Adipocyte (in vitro differentiated cells): Measurements from ENCODE around the gene BIVM.
A peak's percentile ranks its signal among the peaks of the same experiment; 100 is the strongest.

Experiments used
- DNase-seq: peaks from one replicate; pipeline ENCODE4 v3.0.0-alpha.2; 2015; ENCODE audit warnings: low read depth
- H3K27me3 ChIP-seq: replicated peaks from 2 replicates; pipeline ENCODE4 v1.7.0; 2013; ENCODE audit warnings: mild to moderate bottlenecking, low read length, moderate library complexity; ENCODE audit not compliant: control insufficient read depth, insufficient read depth
- H3K36me3 ChIP-seq: 2 replicates; pipeline ENCODE4 v1.7.0; 2013; ENCODE audit warnings: low read length, mild to moderate bottlenecking, moderate library complexity; ENCODE audit not compliant: control insufficient read depth, insufficient read depth, severe bottlenecking
- H3K4me1 ChIP-seq: 2 replicates; pipeline ENCODE4 v1.7.0; 2013; ENCODE audit warnings: mild to moderate bottlenecking, low read length, moderate library complexity; ENCODE audit not compliant: control insufficient read depth, insufficient read depth
- H3K4me3 ChIP-seq: 2 replicates; pipeline ENCODE4 v1.7.0; 2013; ENCODE audit warnings: mild to moderate bottlenecking, low read length, moderate library complexity
- H3K9ac ChIP-seq: 2 replicates; pipeline ENCODE4 v1.7.0; 2013; ENCODE audit warnings: mild to moderate bottlenecking, low read length, moderate library complexity
- H3K9me3 ChIP-seq: 2 replicates; pipeline ENCODE4 v1.7.0; 2013; ENCODE audit warnings: mild to moderate bottlenecking, low read length, moderate library complexity; ENCODE audit not compliant: control insufficient read depth

The BIVM gene

DNA sequence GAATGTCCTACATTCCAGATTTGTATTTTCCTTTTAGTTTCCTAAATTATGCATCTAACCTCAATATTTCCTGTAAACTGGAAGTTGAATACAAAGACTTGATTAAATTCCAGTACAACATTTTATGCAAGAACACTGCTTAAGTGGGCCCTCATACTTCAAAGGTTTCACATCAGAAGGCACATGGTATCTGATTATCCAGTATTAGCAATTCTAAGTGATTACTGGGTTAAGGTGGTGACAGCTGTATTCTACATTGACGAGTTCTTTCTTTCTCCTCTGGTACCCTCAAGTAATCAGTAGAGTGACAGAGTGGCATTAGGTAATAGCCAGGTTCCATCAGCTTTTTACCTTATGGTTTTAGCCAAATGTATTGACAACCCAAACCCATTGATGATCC is 18.3 kb downstream of the BIVM start:
- Histone ChIP-seq H3K36me3 (peaks cover 17% of the 10 kb centered on the region), H3K27me3 (no peaks in the 10 kb centered on the region), H3K9me3 (no peaks in the 10 kb centered on the region), H3K4me3 (no peak overlapping the region), H3K4me1 (peaks cover 18% of the 10 kb centered on the region), H3K9ac (no peak overlapping the region)
- no peak for DNase-seq

DNA sequence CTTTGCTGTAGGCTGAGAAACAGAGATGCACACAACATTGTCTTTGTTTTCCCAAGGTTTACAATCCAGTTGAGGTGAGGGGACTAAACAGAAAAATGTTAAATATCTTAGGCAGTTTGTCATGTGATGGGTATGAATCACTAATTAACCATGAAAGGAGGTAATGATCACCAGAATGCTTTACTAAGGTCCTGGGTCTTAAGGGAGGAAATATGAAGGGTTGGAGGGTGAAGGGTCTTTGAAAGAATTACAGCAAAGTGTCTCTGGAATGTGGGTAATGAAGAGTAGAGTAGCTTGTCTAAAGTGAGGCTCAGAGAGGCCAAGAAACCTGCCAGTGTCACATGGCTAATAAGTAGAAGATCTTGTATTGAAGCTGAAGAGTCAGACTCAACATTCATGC is 19.0 kb downstream of the BIVM start:
- Histone ChIP-seq H3K9me3 (no peaks in the 10 kb centered on the region), H3K4me1 (peaks cover 12% of the 10 kb centered on the region), H3K27me3 (no peaks in the 10 kb centered on the region), H3K4me3 (no peak overlapping the region), H3K9ac (no peak overlapping the region), H3K36me3 (peaks cover 21% of the 10 kb centered on the region)
- no peak for DNase-seq

DNA sequence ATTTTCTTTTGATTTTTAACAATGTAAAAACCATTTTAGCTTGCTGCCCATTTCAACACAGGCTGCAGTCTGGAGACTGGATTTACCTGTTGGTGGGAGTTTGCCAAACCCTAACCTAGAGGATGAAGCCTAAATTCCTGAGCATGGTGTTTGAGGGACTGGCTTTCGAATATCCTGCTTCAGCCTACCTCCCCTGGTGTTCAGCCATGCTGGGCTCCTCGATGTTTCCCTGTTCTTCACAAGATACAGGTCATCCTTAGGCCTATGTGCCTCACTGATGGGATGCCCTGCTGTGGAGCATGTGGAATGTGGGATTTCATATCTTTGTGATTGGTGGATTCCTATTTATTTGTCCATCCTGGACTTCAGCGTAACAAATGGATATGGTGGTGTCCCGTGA is 26.5 kb downstream of the BIVM start:
- H3K4me1 ChIP-seq, result peaks cover 17% of the 10 kb centered on the region
- H3K4me3 ChIP-seq, result peak overlapping the region; percentile 76
- H3K9me3 ChIP-seq, result no peaks in the 10 kb centered on the region
- no peaks in the 10 kb centered on the region for H3K27me3 ChIP-seq
- H3K36me3 ChIP-seq, result peaks cover 43% of the 10 kb centered on the region
- DNase-seq, result no peak
- peak overlapping the region; percentile 9 for H3K9ac ChIP-seq

DNA sequence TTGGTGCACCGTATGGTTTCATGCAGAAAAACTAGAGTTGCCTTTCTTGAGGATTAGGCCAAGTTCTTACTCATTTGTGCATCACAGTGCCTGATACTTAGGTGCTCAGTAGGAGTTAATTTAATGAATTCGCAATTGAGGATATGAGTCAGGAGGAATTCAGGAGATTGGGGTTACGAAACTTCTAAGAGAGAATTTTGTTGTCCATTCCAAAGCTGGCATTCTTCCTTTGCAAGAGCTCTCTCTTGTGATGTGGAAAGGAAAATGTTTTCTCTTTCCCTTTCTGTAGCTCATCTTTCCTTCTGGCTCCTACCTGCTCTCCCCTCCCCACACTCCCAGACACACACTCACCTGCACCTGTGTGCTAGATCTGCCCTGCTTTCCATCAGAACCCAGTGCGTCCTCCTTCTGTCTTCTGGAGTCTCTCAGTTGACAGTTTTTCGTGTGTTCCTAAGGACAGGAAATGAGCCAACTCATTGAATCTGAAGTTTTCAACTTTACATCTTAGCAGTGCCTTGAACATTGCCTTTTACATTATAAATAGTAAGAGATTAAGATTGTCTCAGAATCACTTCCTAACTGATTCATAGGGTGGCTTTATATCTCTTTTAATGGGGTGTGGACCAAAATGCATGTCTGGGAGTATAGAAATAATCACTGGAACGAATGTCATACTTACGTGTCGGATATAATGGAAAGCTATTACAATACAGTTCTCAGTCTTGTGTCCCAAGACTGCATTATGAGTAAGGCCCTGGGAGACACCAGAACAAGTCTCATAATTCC is 27.2 kb downstream of the BIVM start:
- Histone ChIP-seq H3K9me3 (no peaks in the 10 kb centered on the region), H3K4me1 (peaks cover 17% of the 10 kb centered on the region), H3K27me3 (no peaks in the 10 kb centered on the region), H3K36me3 (peaks cover 43% of the 10 kb centered on the region), H3K4me3 (peak overlapping the region; percentile 76), H3K9ac (peak overlapping the region; percentile 66)
- peak; percentile 92 for DNase-seq

DNA sequence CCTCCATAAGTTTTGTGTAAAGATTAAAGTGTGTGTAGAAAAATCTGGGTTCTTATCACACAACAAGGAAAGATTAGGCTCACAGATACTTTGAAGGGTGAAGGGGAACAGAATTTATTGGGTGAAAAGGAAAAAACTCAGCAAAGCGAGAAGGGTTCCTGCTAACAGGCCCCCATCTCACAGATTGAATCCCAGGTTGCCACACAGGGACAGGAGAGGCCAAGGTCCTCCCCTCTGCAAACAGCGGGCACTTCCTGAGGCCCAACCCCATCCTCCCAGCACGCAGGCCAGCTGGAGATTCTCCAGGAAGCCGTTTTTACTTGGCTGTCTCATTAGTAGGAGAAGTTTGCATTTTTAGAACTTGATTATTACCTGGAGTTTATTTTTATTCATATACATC is 31.7 kb downstream of the BIVM start:
- Histone ChIP-seq H3K36me3 (peaks cover 30% of the 10 kb centered on the region), H3K9ac (no peak overlapping the region), H3K4me1 (peaks cover 12% of the 10 kb centered on the region), H3K4me3 (no peak overlapping the region), H3K27me3 (no peaks in the 10 kb centered on the region), H3K9me3 (no peaks in the 10 kb centered on the region)
- no peak for DNase-seq

DNA sequence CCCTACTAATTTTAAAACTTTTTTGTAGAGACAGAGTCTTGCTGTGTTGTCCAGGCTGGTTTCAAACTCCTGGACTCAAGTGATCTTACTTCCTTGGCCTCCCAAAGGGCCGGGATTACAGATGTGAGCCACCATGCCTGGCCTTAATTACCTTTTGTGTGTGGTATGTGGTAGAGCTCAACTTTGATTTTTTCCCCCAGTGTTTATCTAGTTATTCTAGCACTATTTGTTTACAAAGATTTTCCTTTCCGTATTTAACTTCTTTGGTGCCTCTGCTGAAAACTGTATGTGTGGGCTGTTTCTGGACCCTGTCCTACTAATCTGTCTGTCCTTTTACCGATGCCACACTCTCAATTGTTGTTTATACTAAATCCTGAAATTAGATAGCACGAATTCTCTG is 37.6 kb downstream of the BIVM start:
- H3K9ac ChIP-seq, result no peak overlapping the region
- no peaks in the 10 kb centered on the region for H3K27me3 ChIP-seq
- H3K4me3 ChIP-seq, result no peak overlapping the region
- H3K36me3 ChIP-seq, result peaks cover 32% of the 10 kb centered on the region
- H3K4me1 ChIP-seq, result peaks cover 22% of the 10 kb centered on the region
- no peak for DNase-seq
- no peaks in the 10 kb centered on the region for H3K9me3 ChIP-seq

DNA sequence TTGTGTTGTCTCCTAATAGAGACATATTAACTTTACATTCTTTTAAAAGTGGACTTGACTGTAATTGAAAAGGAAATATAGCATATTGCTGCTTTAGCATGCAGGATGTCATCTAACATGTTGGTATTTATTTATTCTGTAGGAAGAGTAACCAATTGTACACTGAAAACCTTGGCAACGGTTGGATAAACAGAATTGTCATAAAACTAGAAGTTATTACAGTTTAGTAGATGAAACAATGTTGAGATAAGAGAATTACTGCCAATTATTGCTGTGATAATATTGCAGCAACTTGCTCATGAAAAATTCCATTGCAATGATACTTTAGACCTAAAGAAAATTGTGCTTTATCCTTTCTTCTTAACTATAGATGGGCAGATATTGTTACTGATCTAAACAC is 39.4 kb downstream of the BIVM start:
- Histone ChIP-seq H3K9ac (no peak overlapping the region), H3K9me3 (no peaks in the 10 kb centered on the region), H3K4me1 (peaks cover 22% of the 10 kb centered on the region), H3K36me3 (peaks cover 31% of the 10 kb centered on the region), H3K27me3 (no peaks in the 10 kb centered on the region), H3K4me3 (no peak overlapping the region)
- no peak for DNase-seq

DNA sequence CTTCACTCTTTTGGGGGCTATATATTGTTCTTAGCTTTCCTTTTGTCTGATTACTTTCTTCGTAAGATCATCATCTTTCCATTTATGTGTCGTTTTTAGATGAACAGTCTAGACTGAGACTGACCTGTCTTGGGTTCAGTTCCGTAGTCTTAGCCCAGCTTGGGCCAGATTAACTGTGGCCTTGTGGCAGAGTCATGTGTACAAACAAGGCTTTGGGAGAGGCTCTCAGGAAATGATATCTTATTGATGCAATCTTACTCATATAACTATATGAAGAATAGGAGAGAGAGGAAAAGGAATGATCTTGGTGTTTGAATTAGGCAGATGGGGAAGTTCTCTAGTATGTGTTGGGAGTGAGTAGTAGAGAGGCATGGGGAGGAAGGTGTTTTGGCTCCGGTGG is 40.1 kb downstream of the BIVM start:
- Histone ChIP-seq H3K9me3 (no peaks in the 10 kb centered on the region), H3K9ac (no peak overlapping the region), H3K36me3 (peaks cover 31% of the 10 kb centered on the region), H3K27me3 (no peaks in the 10 kb centered on the region), H3K4me1 (peaks cover 22% of the 10 kb centered on the region), H3K4me3 (no peak overlapping the region)
- DNase-seq, result no peak

DNA sequence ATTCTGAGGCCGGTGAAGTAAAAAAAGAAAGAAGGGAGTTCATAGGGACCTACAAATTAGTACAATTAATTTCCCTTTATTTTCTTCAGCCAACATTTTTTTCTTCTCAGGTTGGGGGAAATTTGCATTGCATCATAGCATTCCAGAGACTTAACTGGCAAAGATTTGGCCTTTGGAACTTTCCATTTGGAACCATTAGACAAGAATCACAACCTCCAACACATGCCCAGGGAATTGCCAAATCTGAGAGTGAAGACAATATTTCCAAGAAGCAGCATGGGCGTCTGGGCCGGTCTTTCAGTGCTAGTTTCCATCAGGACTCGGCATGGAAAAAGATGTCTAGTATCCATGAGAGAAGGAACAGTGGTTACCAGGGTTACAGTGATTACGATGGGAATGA is 40.5 kb downstream of the BIVM start:
- H3K9ac ChIP-seq, result no peak overlapping the region
- no peaks in the 10 kb centered on the region for H3K27me3 ChIP-seq
- no peaks in the 10 kb centered on the region for H3K9me3 ChIP-seq
- H3K4me1 ChIP-seq, result peaks cover 22% of the 10 kb centered on the region
- peaks cover 31% of the 10 kb centered on the region for H3K36me3 ChIP-seq
- DNase-seq, result peak; percentile 50
- no peak overlapping the region for H3K4me3 ChIP-seq

DNA sequence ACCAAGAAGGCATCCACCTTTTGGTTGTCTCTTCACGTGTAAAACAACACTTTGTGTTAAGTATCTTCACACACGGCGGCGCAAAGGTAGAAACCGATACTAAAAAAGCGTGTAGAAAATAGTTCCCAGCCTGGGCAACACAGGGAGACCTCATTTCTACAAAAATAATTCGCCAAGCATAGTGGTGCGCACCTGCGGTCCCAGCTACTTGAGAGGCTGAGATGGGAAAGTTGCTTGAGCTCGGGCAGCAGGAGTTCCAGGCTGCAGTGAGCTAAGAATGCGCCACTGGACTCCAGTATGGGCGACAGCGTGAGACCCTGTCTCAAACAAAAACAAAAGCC is 46.3 kb downstream of the BIVM start:
- DNase-seq, result no peak
- H3K4me3 ChIP-seq, result peak overlapping the region; percentile 99
- H3K4me1 ChIP-seq, result peaks cover 28% of the 10 kb centered on the region
- H3K9ac ChIP-seq, result peak overlapping the region; percentile 100
- H3K9me3 ChIP-seq, result no peaks in the 10 kb centered on the region
- H3K36me3 ChIP-seq, result no peaks in the 10 kb centered on the region
- H3K27me3 ChIP-seq, result no peaks in the 10 kb centered on the region

DNA sequence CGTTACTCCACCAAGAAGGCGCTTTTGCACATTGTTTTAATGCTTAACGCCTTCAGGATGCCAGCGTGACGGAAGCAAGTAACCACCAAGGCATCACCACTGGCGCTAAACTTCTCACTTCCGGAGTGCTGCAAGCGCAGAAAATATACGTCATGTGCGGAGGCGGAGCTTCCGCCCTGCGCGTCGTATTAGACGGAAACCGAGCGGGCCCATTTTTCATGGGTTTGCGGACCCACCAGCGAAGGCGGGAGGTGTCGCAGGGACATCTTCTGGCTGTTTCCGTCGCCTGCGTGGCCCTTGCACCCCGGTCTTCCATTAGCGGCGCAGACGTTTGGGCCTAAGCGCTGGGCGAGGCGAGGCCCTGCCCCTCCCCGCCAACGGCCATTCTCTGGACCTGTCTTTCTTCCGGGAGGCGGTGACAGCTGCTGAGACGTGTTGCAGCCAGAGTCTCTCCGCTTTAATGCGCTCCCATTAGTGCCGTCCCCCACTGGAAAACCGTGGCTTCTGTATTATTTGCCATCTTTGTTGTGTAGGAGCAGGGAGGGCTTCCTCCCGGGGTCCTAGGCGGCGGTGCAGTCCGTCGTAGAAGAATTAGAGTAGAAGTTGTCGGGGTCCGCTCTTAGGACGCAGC is 46.8 kb downstream of the BIVM start, which contains the start of gene ERCC5:
TSS of gene ERCC5 (plus strand) at position 403 of the 631 bp plus-strand sequence. CDS start 235 bp downstream, outside the sequence.
- peak; percentile 97 for DNase-seq
- Histone ChIP-seq H3K9me3 (no peaks in the 10 kb centered on the region), H3K4me1 (peaks cover 28% of the 10 kb centered on the region), H3K4me3 (peak within 1 kb of the TSS; percentile 99), H3K27me3 (no peaks in the 10 kb centered on the region), H3K36me3 (no peaks in the 10 kb centered on the region), H3K9ac (peak within 1 kb of the TSS; percentile 100)
